ENCODE results near the gene MTERF2.

DNA sequence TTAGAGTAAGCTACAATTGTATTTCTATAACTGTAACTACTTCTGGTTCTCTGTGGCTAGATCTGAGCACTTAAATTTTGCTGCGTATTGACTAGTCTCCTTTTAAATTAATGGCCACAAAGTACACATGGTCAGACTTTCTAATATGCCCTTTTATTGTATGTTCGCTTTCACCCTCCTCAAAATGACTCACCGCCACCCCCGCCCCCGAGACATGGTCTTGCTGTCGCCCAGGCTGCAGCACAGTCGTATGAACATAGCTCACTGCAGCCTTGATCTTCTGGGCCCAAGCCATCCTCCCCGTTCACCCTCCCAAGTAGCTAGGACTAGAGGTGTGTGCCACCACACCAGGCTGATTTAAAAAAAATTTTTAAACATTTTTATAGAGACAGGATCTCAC is 11.8 kb downstream of the MTERF2 start:
- TF ChIP-seq, protein P1, sequence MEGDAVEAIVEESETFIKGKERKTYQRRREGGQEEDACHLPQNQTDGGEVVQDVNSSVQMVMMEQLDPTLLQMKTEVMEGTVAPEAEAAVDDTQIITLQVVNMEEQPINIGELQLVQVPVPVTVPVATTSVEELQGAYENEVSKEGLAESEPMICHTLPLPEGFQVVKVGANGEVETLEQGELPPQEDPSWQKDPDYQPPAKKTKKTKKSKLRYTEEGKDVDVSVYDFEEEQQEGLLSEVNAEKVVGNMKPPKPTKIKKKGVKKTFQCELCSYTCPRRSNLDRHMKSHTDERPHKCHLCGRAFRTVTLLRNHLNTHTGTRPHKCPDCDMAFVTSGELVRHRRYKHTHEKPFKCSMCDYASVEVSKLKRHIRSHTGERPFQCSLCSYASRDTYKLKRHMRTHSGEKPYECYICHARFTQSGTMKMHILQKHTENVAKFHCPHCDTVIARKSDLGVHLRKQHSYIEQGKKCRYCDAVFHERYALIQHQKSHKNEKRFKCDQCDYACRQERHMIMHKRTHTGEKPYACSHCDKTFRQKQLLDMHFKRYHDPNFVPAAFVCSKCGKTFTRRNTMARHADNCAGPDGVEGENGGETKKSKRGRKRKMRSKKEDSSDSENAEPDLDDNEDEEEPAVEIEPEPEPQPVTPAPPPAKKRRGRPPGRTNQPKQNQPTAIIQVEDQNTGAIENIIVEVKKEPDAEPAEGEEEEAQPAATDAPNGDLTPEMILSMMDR (IDR thresholded peaks at IDR 0.05; ENCODE audit: low read depth, low read length, poor library complexity, severe bottlenecking) = no peak
- TF ChIP-seq EZH2phosphoT487 (IDR thresholded peaks at IDR 0.05; ENCODE audit: borderline replicate concordance, low read length) = no peak

Data from DOHH2 (cell line).